Non-pigmented ciliary epithelial cell (primary cell): ENCODE data around the gene GBF1.

ENCODE experiments used
- DNase-seq: peaks from one replicate; pipeline ENCODE4 v3.0.0-alpha.2; 2010; ENCODE audit warnings: low read depth

Gene GBF1

GRCh38 chr10:102396317-102396650 is 151.0 kb downstream of the GBF1 start:
- no peak for DNase-seq

DNA sequence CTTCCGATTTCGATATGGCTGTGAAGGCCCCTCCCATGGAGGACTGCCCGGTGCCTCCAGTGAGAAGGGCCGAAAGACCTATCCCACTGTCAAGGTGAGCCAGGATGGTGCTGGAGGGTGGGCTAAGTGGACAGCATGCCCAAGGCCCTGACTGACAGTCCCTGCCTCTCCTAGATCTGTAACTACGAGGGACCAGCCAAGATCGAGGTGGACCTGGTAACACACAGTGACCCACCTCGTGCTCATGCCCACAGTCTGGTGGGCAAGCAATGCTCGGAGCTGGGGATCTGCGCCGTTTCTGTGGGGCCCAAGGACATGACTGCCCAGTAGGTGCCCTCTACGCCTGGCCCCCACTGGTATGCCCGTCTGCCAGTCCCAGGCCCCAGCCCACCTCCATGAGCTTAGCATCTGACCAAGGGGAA is 151.4 kb downstream of the GBF1 start:
- no peak for DNase-seq

GRCh38 chr10:102397222-102398171 is 152.2 kb downstream of the GBF1 start:
- DNase-seq, result no peak

- no peak for DNase-seq
Observed at GRCh38 chr10:102398172-102399020, 153.1 kb downstream of the GBF1 start.

DNA sequence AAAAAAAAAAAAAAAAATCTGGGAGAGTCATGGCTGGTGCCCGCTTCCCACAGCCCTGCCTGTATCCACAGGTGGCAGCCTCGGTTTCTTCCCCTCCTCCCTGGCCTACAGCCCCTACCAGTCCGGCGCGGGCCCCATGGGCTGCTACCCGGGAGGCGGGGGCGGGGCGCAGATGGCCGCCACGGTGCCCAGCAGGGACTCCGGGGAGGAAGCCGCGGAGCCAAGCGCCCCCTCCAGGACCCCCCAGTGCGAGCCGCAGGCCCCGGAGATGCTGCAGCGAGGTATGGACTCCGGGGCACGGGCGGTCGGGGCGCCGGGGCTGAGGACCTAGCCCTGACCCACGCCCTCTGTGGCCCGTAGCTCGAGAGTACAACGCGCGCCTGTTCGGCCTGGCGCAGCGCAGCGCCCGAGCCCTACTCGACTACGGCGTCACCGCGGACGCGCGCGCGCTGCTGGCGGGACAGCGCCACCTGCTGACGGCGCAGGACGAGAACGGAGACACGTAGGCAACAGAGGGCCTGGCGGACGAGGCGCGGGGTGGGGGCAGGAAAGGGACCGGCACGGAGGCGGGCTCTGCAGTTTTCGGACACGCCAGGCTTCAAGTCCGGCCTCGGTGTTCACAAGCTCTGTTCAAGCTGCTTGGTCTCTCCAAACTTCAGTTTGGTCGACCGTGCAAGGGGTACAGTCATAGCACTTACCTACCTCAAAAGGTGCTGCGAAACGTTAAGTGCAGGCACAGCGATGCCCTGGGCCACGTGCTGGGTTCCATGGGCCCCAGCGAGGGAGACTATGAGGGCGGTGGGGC is 154.1 kb downstream of the GBF1 start:
- no peak for DNase-seq

DNA sequence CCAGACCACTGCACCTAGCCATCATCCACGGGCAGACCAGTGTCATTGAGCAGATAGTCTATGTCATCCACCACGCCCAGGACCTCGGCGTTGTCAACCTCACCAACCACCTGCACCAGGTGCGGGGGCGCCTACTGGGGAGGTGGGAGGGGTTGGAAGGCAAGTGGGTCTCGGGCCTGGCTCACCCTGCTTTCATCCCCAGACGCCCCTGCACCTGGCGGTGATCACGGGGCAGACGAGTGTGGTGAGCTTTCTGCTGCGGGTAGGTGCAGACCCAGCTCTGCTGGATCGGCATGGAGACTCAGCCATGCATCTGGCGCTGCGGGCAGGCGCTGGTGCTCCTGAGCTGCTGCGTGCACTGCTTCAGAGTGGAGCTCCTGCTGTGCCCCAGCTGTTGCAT is 154.7 kb downstream of the GBF1 start:
- no peak for DNase-seq

DNA sequence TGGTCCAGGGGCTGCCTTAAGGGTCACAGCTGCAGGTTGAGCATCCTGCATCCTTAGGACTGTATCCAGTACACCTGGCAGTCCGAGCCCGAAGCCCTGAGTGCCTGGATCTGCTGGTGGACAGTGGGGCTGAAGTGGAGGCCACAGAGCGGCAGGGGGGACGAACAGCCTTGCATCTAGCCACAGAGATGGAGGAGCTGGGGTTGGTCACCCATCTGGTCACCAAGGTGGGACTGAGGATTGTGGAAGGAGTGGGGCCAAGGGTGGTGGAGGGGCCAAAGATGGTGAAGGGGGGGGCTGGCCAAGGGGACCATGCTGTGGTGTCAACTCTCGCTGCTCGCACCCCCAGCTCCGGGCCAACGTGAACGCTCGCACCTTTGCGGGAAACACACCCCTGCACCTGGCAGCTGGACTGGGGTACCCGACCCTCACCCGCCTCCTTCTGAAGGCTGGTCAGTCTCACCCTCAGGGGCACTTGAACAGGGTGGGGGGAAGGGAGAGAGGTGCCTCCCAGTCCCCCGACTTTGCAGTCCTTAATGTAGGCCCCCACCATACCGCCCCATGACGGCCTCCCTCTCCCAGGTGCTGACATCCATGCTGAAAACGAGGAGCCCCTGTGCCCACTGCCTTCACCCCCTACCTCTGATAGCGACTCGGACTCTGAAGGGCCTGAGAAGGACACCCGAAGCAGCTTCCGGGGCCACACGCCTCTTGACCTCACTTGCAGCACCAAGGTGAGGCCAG is 155.4 kb downstream of the GBF1 start:
- no peak for DNase-seq

GRCh38 chr10:102401342-102401654 is 156.0 kb downstream of the GBF1 start:
- DNase-seq, result no peak

DNA sequence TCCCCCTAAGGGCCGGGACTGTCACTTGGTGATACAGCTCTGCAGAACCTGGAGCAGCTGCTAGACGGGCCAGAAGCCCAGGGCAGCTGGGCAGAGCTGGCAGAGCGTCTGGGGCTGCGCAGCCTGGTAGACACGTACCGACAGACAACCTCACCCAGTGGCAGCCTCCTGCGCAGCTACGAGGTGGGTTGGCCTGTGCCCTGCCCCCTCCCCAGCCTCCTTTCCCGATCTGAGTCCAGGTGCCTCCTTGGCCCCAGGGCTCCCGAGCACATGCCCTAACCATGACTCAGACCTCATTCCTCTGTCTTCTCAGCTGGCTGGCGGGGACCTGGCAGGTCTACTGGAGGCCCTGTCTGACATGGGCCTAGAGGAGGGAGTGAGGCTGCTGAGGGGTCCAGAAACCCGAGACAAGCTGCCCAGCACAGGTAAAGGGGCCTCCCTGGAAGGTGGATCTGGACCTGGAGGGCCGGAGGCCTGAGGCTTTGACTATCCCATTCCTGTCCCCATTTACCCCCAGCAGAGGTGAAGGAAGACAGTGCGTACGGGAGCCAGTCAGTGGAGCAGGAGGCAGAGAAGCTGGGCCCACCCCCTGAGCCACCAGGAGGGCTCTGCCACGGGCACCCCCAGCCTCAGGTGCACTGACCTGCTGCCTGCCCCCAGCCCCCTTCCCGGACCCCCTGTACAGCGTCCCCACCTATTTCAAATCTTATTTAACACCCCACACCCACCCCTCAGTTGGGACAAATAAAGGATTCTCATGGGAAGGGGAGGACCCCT is 156.6 kb downstream of the GBF1 start:
- DNase-seq, result no peak

DNA sequence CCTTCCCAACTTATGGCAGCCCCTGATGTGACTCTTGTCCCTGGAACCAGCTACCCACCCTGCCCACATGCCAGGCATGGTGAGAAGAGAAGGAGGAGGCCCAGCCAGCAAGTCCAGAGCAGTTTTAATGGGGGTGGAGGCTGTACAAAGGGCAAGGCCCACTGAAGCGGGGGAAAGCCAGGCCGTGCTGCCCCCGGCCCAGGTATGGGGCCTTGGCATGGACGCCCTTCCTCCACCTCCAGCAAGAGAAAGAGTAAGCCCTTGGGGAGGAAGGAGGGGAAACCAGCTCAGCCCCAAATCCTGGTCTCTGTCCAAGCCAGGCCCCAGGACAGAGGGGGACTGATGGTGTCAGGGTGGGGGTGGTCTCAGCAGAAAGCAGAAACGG is 157.2 kb downstream of the GBF1 start:
- DNase-seq, result no peak

- DNase-seq, result no peak
Observed at GRCh38 chr10:102403115-102403514, 157.8 kb downstream of the GBF1 start.

DNA sequence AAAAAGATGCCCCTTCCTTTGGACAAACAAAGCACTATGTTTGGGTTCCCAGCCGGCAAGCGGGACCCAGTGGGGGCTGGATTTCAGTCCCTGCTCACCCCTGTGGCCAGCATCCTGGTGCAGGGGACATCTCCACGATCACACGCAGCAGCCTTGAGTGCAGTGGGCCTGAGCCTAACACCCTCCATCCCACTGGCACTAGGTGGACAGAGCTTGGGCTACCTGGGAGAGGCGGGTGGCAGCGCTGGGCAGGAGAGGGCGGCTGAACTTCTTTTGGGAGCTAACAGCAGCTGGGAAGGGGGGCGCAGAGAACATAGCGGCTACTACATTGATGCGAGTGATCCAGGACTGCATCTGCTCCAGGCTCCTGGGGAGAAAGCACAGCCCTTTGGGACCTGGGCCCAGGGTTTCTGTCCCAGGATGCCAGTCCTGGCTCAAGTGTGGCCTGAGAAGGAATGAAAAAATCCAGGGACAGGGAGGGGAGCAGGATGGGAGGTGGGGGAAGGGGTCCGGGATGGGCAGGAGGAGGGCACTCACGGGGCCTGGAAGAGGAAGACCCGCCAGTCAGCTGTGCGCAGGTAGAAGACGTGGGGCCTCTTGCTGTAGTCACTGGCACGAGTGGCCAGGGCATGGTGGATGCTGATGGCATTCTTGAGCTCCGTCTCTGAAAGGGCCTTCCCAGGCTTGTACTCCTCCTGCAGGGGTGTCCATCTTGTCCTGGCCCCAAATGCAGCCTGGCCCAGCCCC is 159.2 kb downstream of the GBF1 start:
- DNase-seq, result no peak

DNA sequence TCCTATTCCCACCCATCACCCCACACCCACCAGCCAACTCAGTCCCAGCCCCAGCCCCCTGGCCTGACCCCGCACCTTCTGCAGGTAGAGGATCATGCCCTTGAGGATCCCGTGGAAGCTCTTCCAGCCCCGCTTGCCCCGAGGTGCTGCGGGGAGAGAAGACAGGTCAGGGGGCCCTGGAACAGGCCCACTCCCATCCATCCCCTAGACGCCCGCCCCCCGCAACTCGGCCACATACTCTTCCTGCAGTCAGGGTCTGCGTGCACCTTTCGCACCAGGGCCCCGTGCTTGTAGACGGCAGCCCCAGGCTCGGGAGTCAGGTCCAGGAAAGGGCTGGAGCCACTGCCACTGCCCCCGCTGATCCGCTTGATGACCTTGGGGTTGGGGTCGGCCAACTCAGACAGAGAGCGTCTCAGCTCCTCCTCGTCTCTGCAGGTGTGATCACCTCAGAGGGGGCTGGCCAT is 159.8 kb downstream of the GBF1 start:
- no peak for DNase-seq

GRCh38 chr10:102405632-102406031 is 160.3 kb downstream of the GBF1 start:
- no peak for DNase-seq

- DNase-seq, result no peak
Observed at GRCh38 chr10:102406815-102407214, 161.5 kb downstream of the GBF1 start.

- DNase-seq, result no peak
Observed at GRCh38 chr10:102407425-102408130, 162.2 kb downstream of the GBF1 start.

DNA sequence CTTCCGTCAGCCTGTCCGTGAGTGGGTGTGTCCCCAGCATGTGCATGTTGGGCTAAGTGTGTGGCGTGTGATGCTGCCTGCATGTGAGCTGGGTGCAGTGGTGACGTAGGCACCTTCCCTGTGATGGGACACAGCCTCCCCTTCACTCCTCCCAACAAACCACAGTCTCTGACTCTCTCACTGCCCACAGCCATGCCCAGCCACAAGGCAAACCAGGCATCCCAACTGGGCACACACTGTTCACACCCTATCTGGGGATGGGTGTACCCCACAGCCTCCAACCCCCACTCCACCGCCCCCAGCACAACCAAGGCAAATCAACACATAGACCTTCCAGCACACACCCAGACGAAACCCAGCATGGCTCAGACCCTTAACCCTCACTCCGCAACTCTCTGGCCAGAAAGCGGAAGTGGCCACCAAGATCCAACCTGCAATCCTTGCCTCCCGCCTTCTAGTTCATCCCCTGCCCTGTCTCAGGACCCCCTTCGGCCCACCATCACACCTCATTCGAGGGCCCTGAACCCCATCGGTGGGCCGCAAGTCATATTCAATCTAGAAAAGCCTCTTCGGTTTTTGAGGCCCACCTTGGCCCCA is 162.9 kb downstream of the GBF1 start:
- no peak for DNase-seq

DNA sequence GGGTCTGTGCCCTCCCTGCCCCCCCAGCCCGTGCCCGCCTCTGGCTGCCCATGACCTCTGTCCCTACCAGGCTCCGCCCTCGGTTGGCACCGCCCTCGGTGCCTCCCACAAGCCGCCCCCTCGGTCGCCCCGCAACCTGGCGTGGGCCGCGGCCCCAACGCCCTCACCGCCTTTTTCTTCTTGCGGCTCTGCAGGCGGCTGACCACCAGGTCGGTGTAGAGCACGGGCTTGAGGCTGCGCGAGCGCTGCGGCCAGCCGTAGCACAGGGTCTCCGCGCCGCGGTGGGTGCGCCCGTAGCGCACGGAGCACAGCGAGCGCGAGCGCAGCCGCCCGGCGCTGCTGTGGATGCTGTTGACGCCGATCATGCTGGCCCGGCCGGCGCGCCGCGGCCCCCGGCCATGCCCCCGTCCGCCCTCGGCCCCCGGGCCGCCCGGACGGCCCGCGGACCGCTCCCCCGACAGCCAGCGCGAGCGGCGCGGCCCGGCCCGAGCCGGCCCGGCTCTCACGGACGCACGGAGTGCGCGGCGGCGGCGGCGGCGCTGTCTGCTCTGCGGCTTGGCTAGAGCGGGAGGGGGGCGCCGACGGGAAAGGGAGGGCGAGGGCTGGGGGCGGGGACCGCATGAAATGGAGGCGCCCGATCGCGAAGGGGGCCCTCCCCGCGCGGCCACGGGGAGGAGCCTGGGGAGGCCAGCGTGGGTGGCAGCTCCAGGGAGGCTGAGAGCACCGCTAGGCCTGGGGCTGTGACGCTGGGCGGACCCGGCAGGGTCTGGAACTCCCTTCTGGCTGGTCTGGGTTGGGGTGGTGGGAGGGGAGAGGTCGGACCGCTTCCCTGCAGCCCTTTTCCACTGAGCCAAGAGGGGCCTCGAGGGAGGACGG is 163.6 kb downstream of the GBF1 start:
- no peak for DNase-seq
